ENCODE results near the gene BCO2. TPM values are rescaled to one million over a fixed set of nuclear protein-coding genes. Genes with fewer than 3 reads are reported as not detected.

BCO2 gene
- total RNA-seq, 1 experiment from 2014 or later, result 0.31 TPM

DNA sequence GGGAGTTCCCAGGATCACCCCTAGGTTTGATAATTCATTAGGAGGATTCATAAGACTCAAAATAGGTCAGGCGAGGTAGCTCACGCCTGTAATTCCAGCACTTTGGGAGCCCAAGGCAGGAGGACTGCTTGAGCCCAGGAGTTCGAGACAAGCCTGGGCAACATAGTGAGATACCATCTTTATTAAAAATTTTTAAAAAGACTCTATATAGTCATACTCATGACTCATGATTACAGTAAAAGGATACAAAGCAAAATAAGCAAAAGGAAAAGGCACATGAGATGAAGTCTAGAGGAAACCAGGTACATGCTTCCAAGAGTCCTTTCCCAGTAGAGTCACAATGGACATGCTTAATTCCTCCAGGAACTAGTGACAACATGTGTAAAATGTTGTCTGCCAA lies 37.0 kb downstream of the BCO2 start:
- Histone ChIP-seq H3T11ph (ENCODE audit: low read length) (no peak overlapping the region), H3K9ac (ENCODE audit: extremely low read depth, insufficient read length, low read length) (no peak overlapping the region), H2BK20ac (ENCODE audit: low read depth, low read length, poor library complexity, severe bottlenecking) (no peak overlapping the region), H3K9me3 (ENCODE audit: control insufficient read depth, low read depth, low read length) (no peaks in the 10 kb centered on the region), H2BK120ac (ENCODE audit: low read depth, low read length, poor library complexity, severe bottlenecking) (no peak overlapping the region), H4K8ac (replicated peaks; ENCODE audit: insufficient read length, low read depth, low read length) (no peak overlapping the region), H3K4me2 (ENCODE audit: insufficient read depth, insufficient read length, low read length) (no peak overlapping the region), H3K23me2 (ENCODE audit: insufficient read length, low read depth, low read length, poor library complexity, severe bottlenecking) (no peaks in the 10 kb centered on the region), H4K91ac (ENCODE audit: insufficient read length, low read depth, low read length) (no peak overlapping the region), H4K20me1 (ENCODE audit: control insufficient read depth, insufficient read depth, insufficient read length) (no peaks in the 10 kb centered on the region), H2BK15ac (ENCODE audit: low read depth, low read length) (no peak overlapping the region), H2BK12ac (ENCODE audit: insufficient read length, low read depth, low read length) (no peak overlapping the region), H3K4ac (ENCODE audit: low read depth, low read length) (no peak overlapping the region), H3K14ac (ENCODE audit: insufficient read depth, low read length) (no peak overlapping the region), H3K23ac (ENCODE audit: insufficient read length, low read depth, low read length) (no peak overlapping the region), H3K4me1 (ENCODE audit: insufficient read depth, low read length) (no peaks in the 10 kb centered on the region), H3K79me1 (ENCODE audit: insufficient read depth, low read depth, low read length, poor library complexity, severe bottlenecking) (no peaks in the 10 kb centered on the region), H2BK5ac (ENCODE audit: insufficient read length, low read length) (no peak overlapping the region), H3K27ac (ENCODE audit: insufficient read length, low read depth, low read length) (no peak overlapping the region), H3K79me2 (ENCODE audit: insufficient read depth, low read length) (no peaks in the 10 kb centered on the region), H3K18ac (ENCODE audit: insufficient read length, low read depth, low read length) (no peak overlapping the region), H3K27me3 (ENCODE audit: insufficient read depth, low read length) (no peaks in the 10 kb centered on the region), H2AFZ (ENCODE audit: low read length) (no peak overlapping the region), H4K5ac (ENCODE audit: insufficient read length, low read depth, low read length) (no peak overlapping the region), H2AK5ac (ENCODE audit: insufficient read length, low read length) (no peak overlapping the region), H3K56ac (ENCODE audit: insufficient read length, low read depth, low read length) (no peak overlapping the region)
- no peak overlapping the region for H3K4me3 Mint-ChIP-seq
- H3K9me3 Mint-ChIP-seq, result no peaks in the 10 kb centered on the region
- no peaks in the 10 kb centered on the region for H3K4me1 Mint-ChIP-seq
- H3K27ac Mint-ChIP-seq, result no peak overlapping the region
- H3K36me3 Mint-ChIP-seq (ENCODE audit: insufficient read depth in 1 of 3, low read depth in 3 of 3), result no peaks in the 10 kb centered on the region
- no peak for DNase-seq
- WGBS (ENCODE audit: extremely low coverage, insufficient read length, low lambda C conversion rate), result no CpG with 5 or more reads among the region's 3 CpGs
- peaks cover 13% of the 10 kb centered on the region for H3K27me3 Mint-ChIP-seq (ENCODE audit: low read depth)
- TF ChIP-seq, protein P1, sequence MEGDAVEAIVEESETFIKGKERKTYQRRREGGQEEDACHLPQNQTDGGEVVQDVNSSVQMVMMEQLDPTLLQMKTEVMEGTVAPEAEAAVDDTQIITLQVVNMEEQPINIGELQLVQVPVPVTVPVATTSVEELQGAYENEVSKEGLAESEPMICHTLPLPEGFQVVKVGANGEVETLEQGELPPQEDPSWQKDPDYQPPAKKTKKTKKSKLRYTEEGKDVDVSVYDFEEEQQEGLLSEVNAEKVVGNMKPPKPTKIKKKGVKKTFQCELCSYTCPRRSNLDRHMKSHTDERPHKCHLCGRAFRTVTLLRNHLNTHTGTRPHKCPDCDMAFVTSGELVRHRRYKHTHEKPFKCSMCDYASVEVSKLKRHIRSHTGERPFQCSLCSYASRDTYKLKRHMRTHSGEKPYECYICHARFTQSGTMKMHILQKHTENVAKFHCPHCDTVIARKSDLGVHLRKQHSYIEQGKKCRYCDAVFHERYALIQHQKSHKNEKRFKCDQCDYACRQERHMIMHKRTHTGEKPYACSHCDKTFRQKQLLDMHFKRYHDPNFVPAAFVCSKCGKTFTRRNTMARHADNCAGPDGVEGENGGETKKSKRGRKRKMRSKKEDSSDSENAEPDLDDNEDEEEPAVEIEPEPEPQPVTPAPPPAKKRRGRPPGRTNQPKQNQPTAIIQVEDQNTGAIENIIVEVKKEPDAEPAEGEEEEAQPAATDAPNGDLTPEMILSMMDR (conservative IDR thresholded peaks at IDR 0.05), result no peak
